ENCODE results near the gene CYSRT1. TPM values are rescaled to one million over a fixed set of nuclear protein-coding genes. Genes with fewer than 3 reads are reported as not detected.

Gene CYSRT1
- polyA plus RNA-seq, 3 donors = 0.17 TPM; not detected in 2

- no peak overlapping the region for H3K4me3 Mint-ChIP-seq
Observed at GRCh38 chr9:137270929-137271695, 46.1 kb downstream of the CYSRT1 start.

DNA sequence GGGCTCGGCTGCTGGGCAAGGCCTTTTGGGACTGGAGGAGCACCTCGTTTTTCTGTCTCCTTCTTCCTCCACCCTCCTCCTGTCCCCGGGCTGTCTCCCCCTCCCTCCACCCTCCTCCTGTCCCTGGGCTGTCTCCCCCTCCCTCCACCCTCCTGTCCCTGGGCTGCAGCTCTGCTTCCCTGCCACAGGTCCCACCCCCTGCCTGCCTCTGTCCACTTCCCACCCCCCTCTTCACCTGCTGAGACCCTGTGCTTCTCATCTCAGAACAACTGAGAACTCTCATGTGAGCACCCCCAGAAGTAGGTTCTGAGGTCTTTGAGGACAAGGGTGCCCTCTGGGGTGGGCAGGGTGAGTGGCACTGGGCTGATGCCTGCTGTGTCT lies 46.7 kb downstream of the CYSRT1 start:
- WGBS (ENCODE audit: insufficient coverage) = 0% methylated on average over 3 of the region's 3 CpGs
- Mint-ChIP-seq H3K27me3 (ENCODE audit: low read depth in 3 of 3) (peaks cover 0 to 3% (median 2%) of the 10 kb centered on the region in 3 donors), H3K27ac (no peak overlapping the region), H3K4me1 (peaks cover 55% of the 10 kb centered on the region), H3K36me3 (peaks cover 31 to 67% of the 10 kb centered on the region in 2 donors), H3K9me3 (no peaks in the 10 kb centered on the region), H3K4me3 (no peak overlapping the region)
- Histone ChIP-seq H3K36me3 (replicated peaks in 1 of 2; ENCODE audit: control insufficient read depth in 1 of 2, insufficient read depth in 2 of 2, low read length in 2 of 2) (peaks cover 22 to 68% of the 10 kb centered on the region in 2 donors), H3K9ac (ENCODE audit: insufficient read depth, low read length, poor library complexity, severe bottlenecking) (no peak overlapping the region), H3K79me2 (ENCODE audit: insufficient read depth, low read length) (peaks cover 10% of the 10 kb centered on the region), H3K4me1 (ENCODE audit: control insufficient read depth in 1 of 2, insufficient read depth in 2 of 2, low read length in 2 of 2) (peaks cover 46 to 54% of the 10 kb centered on the region in 2 donors), H3K9me3 (replicated peaks in 1 of 2; ENCODE audit: control insufficient read depth in 1 of 2, insufficient read depth in 1 of 2, low read length in 2 of 2) (no peaks in the 10 kb centered on the region), H3K4me3 (replicated peaks in 1 of 3; ENCODE audit: low read depth in 2 of 3, low read length in 3 of 3) (no peak overlapping the region), H3K4me2 (replicated peaks; ENCODE audit: extremely low read depth, low read length, poor library complexity, severe bottlenecking) (no peak overlapping the region), H3K27me3 (ENCODE audit: control insufficient read depth in 2 of 2, insufficient read depth in 2 of 2, low read length in 2 of 2) (no peaks in the 10 kb centered on the region), H3K27ac (ENCODE audit: low read depth in 1 of 2, low read length in 2 of 2) (no peak overlapping the region), H2AFZ (ENCODE audit: insufficient read depth, low read depth, low read length, poor library complexity, severe bottlenecking) (no peak overlapping the region), H4K20me1 (ENCODE audit: insufficient read depth, low read length) (peaks cover 32% of the 10 kb centered on the region)
- no peak for TF ChIP-seq CTCF (IDR thresholded peaks at IDR 0.05)
- intact Hi-C loops (cut with micrococcal nuclease) = no loop called here
- DNase-seq = no peak

More at GRCh38 chr9:137270929-137271695, 46.1 kb downstream of the CYSRT1 start:
- H3K27ac Mint-ChIP-seq = peak overlapping the region in 1 of 7 donors; percentile 58
- Histone ChIP-seq H3K27ac (ENCODE audit: low read depth in 1 of 2, low read length in 2 of 2) (no peak overlapping the region), H3K9me3 (replicated peaks in 1 of 2; ENCODE audit: control insufficient read depth in 1 of 2, insufficient read depth in 1 of 2, low read length in 2 of 2) (no peaks in the 10 kb centered on the region), H3K4me3 (replicated peaks in 1 of 3; ENCODE audit: low read depth in 2 of 3, low read length in 3 of 3) (no peak overlapping the region), H3K79me2 (ENCODE audit: insufficient read depth, low read length) (peaks cover 5% of the 10 kb centered on the region), H3K36me3 (replicated peaks in 1 of 2; ENCODE audit: control insufficient read depth in 1 of 2, insufficient read depth in 2 of 2, low read length in 2 of 2) (peaks cover 28 to 74% of the 10 kb centered on the region in 2 donors), H4K20me1 (ENCODE audit: insufficient read depth, low read length) (peaks cover 36% of the 10 kb centered on the region), H3K27me3 (ENCODE audit: control insufficient read depth in 2 of 2, insufficient read depth in 2 of 2, low read length in 2 of 2) (no peaks in the 10 kb centered on the region), H2AFZ (ENCODE audit: insufficient read depth, low read depth, low read length, poor library complexity, severe bottlenecking) (no peak overlapping the region), H3K9ac (ENCODE audit: insufficient read depth, low read length, poor library complexity, severe bottlenecking) (no peak overlapping the region), H3K4me2 (replicated peaks; ENCODE audit: extremely low read depth, low read length, poor library complexity, severe bottlenecking) (no peak overlapping the region), H3K4me1 (ENCODE audit: control insufficient read depth in 1 of 2, insufficient read depth in 2 of 2, low read length in 2 of 2) (peaks cover 40 to 48% of the 10 kb centered on the region in 2 donors)
- no peak for DNase-seq
- peaks cover 49% of the 10 kb centered on the region for H3K4me1 Mint-ChIP-seq
- H3K9me3 Mint-ChIP-seq = no peaks in the 10 kb centered on the region
- peaks cover 0 to 3% (median 2%) of the 10 kb centered on the region in 3 donors for H3K27me3 Mint-ChIP-seq (ENCODE audit: low read depth in 3 of 3)
- WGBS (ENCODE audit: insufficient coverage) = 60% methylated on average over 30 of the region's 32 CpGs
- intact Hi-C loops (cut with micrococcal nuclease) = no loop called here
- TF ChIP-seq CTCF (IDR thresholded peaks at IDR 0.05) = no peak
- H3K36me3 Mint-ChIP-seq = peaks cover 31 to 72% of the 10 kb centered on the region in 2 donors
